ENCODE data around the gene PBX3.

DNA sequence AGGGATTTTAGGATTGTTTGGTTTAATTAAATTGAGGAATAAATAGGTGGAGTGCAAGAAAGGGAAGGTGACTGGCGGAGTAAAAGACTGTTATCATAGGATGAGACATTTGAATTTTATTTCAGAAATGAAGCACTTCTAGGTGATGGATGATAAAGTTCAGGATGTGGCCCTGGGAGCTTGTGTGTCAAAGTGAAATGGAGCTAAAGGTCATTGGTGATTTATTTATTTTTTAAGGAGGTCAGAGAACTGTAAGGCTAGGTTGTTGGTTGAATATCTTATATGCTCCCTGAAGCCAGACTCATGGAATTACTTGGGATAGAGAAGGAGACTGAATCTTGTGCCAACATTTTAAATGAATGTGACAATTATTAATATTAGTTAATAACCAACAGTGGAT, 40.5 kb downstream of the PBX3 start:
- TF ChIP-seq, protein P1, sequence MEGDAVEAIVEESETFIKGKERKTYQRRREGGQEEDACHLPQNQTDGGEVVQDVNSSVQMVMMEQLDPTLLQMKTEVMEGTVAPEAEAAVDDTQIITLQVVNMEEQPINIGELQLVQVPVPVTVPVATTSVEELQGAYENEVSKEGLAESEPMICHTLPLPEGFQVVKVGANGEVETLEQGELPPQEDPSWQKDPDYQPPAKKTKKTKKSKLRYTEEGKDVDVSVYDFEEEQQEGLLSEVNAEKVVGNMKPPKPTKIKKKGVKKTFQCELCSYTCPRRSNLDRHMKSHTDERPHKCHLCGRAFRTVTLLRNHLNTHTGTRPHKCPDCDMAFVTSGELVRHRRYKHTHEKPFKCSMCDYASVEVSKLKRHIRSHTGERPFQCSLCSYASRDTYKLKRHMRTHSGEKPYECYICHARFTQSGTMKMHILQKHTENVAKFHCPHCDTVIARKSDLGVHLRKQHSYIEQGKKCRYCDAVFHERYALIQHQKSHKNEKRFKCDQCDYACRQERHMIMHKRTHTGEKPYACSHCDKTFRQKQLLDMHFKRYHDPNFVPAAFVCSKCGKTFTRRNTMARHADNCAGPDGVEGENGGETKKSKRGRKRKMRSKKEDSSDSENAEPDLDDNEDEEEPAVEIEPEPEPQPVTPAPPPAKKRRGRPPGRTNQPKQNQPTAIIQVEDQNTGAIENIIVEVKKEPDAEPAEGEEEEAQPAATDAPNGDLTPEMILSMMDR (conservative IDR thresholded peaks at IDR 0.05): no peak
- no peak for TF ChIP-seq ZFX (IDR thresholded peaks at IDR 0.05)

Measured in C4-2B (cell line).